WTC11 (cell line): ENCODE measurements around the gene KRTAP10-6. TPM values are rescaled to one million over a fixed set of nuclear protein-coding genes. Genes with fewer than 3 reads are reported as not detected.

Experiments
- ATAC-seq: fragments of 200-7000 bp; cut with Tn5 transposase; 2 replicates; pipeline ENCODE4 v1.10.0; 2021; ENCODE audit warnings: mild to moderate bottlenecking, moderate library complexity
- CTCF ChIA-PET: fragments of 300-600 bp; sonication (Branson Sonifier 250); formaldehyde crosslinking; loops from one replicate; lab custom pipeline; 2021; ENCODE audit warnings: antibody characterized with exemption; lab: Charles Lee
- POLR2A ChIA-PET: fragments of 350-600 bp; sonication (Branson Sonifier 250); formaldehyde crosslinking; loops from one replicate; lab custom pipeline; 2021; ENCODE audit warnings: antibody characterized with exemption; lab: Charles Lee
- DNase-seq: peaks from one replicate; pipeline ENCODE4 v3.0.0; 2021; ENCODE audit warnings: low spot score
- H3K27ac Mint-ChIP-seq: 2 replicates; pipeline ENCODE4 v1.8.0; 2021; ENCODE audit warnings: mixed read lengths
- H3K27me3 Mint-ChIP-seq: 2 replicates; pipeline ENCODE4 v1.8.0; 2021; ENCODE audit warnings: low read depth, mild to moderate bottlenecking, moderate library complexity, mixed read lengths
- H3K36me3 Mint-ChIP-seq: 2 replicates; pipeline ENCODE4 v1.8.0; 2021; ENCODE audit warnings: mixed read lengths
- H3K4me1 Mint-ChIP-seq: 2 replicates; pipeline ENCODE4 v1.8.0; 2022; ENCODE audit warnings: mixed read lengths
- H3K4me3 Mint-ChIP-seq: 2 replicates; pipeline ENCODE4 v1.8.0; 2021; ENCODE audit warnings: mild to moderate bottlenecking, moderate library complexity, mixed read lengths
- H3K9me3 Mint-ChIP-seq: 2 replicates; pipeline ENCODE4 v1.8.0; 2021; ENCODE audit warnings: mixed read lengths
- CREM ChIP-seq: sonication (generic); formaldehyde crosslinking; IDR thresholded peaks from 2 replicates; pipeline ENCODE4 v1.8.1; 2022; ENCODE audit warnings: mild to moderate bottlenecking, missing genetic modification reagents, moderate library complexity
- FOXK1 ChIP-seq: sonication (generic); formaldehyde crosslinking; IDR thresholded peaks from 2 replicates; pipeline ENCODE4 v1.8.0; 2022; ENCODE audit warnings: mild to moderate bottlenecking, moderate library complexity, missing genetic modification reagents
- FOXP1 ChIP-seq: sonication (generic); formaldehyde crosslinking; IDR thresholded peaks from 2 replicates; pipeline ENCODE4 v1.8.0; 2022; ENCODE audit warnings: missing genetic modification reagents, mild to moderate bottlenecking, moderate library complexity, borderline replicate concordance
- IRF2 ChIP-seq: sonication (generic); formaldehyde crosslinking; IDR thresholded peaks from 2 replicates; pipeline ENCODE4 v1.8.0; 2022; ENCODE audit warnings: low read depth, missing genetic modification reagents, borderline replicate concordance
- JAZF1 ChIP-seq: fragments of 250-450 bp; sonication (Bioruptor Pico); IDR thresholded peaks from 2 replicates; pipeline ENCODE4 v1.9.0; 2021; ENCODE audit warnings: moderate library complexity, mild to moderate bottlenecking, inconsistent platforms
- JUN ChIP-seq: sonication (generic); formaldehyde crosslinking; IDR thresholded peaks from 2 replicates; pipeline ENCODE4 v1.8.0; 2023; ENCODE audit warnings: mild to moderate bottlenecking, missing genetic modification reagents
- NR1H2 ChIP-seq: sonication (generic); formaldehyde crosslinking; IDR thresholded peaks from 2 replicates; pipeline ENCODE4 v1.9.0; 2021; ENCODE audit warnings: mild to moderate bottlenecking, moderate library complexity, missing genetic modification reagents
- NR3C1 ChIP-seq: sonication (generic); formaldehyde crosslinking; conservative IDR thresholded peaks from 2 replicates; pipeline ENCODE4 v1.8.1; 2023; ENCODE audit warnings: low read depth, mild to moderate bottlenecking, missing genetic modification reagents
- PRRX2 ChIP-seq: fragments of 250-450 bp; sonication (Bioruptor Pico); IDR thresholded peaks from 2 replicates; pipeline ENCODE4 v1.8.0; 2021; ENCODE audit warnings: mild to moderate bottlenecking
- RORB ChIP-seq: fragments of 250-450 bp; sonication (Bioruptor Pico); IDR thresholded peaks from 2 replicates; pipeline ENCODE4 v1.9.0; 2021; ENCODE audit warnings: mild to moderate bottlenecking
- SOX15 ChIP-seq: fragments of 250-450 bp; sonication (Bioruptor Pico); IDR thresholded peaks from 2 replicates; pipeline ENCODE4 v1.9.0; 2021; ENCODE audit warnings: mild to moderate bottlenecking
- TEAD4 ChIP-seq: sonication (generic); formaldehyde crosslinking; IDR thresholded peaks from 2 replicates; pipeline ENCODE4 v1.8.0; 2022; ENCODE audit warnings: mild to moderate bottlenecking, missing genetic modification reagents
- ZNF138 ChIP-seq: sonication (generic); formaldehyde crosslinking; conservative IDR thresholded peaks from 2 replicates; pipeline ENCODE4 v1.8.1; 2022; ENCODE audit warnings: mild to moderate bottlenecking, moderate library complexity, missing genetic modification reagents
- ZNF219 ChIP-seq: sonication (generic); formaldehyde crosslinking; IDR thresholded peaks from 2 replicates; pipeline ENCODE4 v1.8.0; 2023; ENCODE audit warnings: missing genetic modification reagents, mild to moderate bottlenecking, borderline replicate concordance
- total RNA-seq: library from RNA; stranded (reverse); gene quantifications from 3 replicates; pipeline ENCODE4 v1.2.3, GENCODE V29; 2021
- TF ChIP-seq, protein P1 (sequence below): fragments of 250-450 bp; sonication (Bioruptor Pico); IDR thresholded peaks from 2 replicates; pipeline ENCODE4 v1.9.0; 2021; ENCODE audit warnings: mild to moderate bottlenecking
- TF ChIP-seq, protein P2 (sequence below): sonication (generic); formaldehyde crosslinking; IDR thresholded peaks from 2 replicates; pipeline ENCODE4 v1.8.0; 2023; ENCODE audit warnings: missing genetic modification reagents, mild to moderate bottlenecking, borderline replicate concordance
- TF ChIP-seq, protein P3 (sequence below): sonication (generic); formaldehyde crosslinking; IDR thresholded peaks from 2 replicates; pipeline ENCODE4 v1.8.0; 2023; ENCODE audit warnings: mild to moderate bottlenecking, missing genetic modification reagents
- TF ChIP-seq, protein P4 (sequence below): sonication (generic); formaldehyde crosslinking; IDR thresholded peaks from 2 replicates; pipeline ENCODE4 v1.8.1; 2022; ENCODE audit warnings: missing genetic modification reagents, borderline replicate concordance

Gene KRTAP10-6
- total RNA-seq, 1 experiment from 2014 or later = 0.17 TPM

DNA sequence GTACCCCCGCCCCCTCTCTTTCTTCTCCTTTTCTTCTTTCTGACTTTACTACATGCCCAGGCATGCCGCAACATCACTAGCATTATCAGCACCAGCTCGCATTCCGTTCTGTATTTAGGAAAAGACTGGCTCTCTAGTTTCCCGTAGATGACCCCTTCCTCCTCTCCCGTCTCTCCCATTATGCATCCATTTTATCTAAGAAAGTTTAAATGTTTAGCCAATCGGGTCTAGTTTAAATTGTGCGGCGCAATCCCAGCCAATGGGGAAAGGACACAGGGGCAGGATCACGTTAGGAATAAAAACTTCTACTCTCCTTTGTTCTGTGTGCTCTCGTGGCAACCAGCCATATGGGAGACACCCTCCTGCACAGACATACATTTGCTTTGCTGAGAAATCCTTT lies 5.8 kb upstream of the KRTAP10-6 start (continued):
- TF ChIP-seq, protein P1, sequence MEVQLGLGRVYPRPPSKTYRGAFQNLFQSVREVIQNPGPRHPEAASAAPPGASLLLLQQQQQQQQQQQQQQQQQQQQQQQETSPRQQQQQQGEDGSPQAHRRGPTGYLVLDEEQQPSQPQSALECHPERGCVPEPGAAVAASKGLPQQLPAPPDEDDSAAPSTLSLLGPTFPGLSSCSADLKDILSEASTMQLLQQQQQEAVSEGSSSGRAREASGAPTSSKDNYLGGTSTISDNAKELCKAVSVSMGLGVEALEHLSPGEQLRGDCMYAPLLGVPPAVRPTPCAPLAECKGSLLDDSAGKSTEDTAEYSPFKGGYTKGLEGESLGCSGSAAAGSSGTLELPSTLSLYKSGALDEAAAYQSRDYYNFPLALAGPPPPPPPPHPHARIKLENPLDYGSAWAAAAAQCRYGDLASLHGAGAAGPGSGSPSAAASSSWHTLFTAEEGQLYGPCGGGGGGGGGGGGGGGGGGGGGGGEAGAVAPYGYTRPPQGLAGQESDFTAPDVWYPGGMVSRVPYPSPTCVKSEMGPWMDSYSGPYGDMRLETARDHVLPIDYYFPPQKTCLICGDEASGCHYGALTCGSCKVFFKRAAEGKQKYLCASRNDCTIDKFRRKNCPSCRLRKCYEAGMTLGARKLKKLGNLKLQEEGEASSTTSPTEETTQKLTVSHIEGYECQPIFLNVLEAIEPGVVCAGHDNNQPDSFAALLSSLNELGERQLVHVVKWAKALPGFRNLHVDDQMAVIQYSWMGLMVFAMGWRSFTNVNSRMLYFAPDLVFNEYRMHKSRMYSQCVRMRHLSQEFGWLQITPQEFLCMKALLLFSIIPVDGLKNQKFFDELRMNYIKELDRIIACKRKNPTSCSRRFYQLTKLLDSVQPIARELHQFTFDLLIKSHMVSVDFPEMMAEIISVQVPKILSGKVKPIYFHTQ (CRISPR knock-in tag) = no peak

DNA sequence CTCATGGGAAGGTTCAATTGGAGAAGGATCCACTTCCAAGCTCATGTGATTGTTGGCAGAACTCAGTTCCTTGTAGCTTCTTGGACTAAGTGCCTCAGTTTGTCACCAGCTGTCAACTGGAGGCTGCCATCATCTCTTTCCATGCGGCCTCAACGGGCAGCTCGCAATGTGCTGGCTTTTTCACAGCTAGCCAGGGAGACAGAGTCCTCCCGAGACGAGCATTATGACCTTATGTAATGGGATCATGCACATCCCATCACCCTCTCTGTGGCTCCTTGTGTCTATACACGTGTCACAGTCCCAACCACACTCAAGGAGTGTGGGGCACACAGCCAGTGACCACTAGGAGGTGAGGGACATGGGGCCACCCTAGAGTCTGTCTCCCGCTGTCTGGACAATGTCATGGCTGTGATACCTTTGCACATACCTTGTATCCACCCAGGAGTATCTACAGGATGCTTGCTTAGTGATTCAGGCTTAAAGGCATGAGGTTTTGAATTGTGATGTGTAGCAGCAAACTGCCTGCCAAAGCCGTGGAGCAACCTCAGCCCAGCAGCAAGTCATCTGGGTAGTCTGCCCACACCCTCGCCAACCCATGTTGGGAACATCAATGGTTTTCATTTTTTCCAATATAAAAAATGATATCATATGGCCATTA lies 3.9 kb upstream of the KRTAP10-6 start:
- no peak overlapping the region for H3K4me3 Mint-ChIP-seq
- no peak for TF ChIP-seq FOXK1 (CRISPR knock-in tag)
- TF ChIP-seq, protein P2, sequence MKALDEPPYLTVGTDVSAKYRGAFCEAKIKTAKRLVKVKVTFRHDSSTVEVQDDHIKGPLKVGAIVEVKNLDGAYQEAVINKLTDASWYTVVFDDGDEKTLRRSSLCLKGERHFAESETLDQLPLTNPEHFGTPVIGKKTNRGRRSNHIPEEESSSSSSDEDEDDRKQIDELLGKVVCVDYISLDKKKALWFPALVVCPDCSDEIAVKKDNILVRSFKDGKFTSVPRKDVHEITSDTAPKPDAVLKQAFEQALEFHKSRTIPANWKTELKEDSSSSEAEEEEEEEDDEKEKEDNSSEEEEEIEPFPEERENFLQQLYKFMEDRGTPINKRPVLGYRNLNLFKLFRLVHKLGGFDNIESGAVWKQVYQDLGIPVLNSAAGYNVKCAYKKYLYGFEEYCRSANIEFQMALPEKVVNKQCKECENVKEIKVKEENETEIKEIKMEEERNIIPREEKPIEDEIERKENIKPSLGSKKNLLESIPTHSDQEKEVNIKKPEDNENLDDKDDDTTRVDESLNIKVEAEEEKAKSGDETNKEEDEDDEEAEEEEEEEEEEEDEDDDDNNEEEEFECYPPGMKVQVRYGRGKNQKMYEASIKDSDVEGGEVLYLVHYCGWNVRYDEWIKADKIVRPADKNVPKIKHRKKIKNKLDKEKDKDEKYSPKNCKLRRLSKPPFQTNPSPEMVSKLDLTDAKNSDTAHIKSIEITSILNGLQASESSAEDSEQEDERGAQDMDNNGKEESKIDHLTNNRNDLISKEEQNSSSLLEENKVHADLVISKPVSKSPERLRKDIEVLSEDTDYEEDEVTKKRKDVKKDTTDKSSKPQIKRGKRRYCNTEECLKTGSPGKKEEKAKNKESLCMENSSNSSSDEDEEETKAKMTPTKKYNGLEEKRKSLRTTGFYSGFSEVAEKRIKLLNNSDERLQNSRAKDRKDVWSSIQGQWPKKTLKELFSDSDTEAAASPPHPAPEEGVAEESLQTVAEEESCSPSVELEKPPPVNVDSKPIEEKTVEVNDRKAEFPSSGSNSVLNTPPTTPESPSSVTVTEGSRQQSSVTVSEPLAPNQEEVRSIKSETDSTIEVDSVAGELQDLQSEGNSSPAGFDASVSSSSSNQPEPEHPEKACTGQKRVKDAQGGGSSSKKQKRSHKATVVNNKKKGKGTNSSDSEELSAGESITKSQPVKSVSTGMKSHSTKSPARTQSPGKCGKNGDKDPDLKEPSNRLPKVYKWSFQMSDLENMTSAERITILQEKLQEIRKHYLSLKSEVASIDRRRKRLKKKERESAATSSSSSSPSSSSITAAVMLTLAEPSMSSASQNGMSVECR (CRISPR knock-in tag) = no peak
- no peak for TF ChIP-seq RORB
- POLR2A ChIA-PET = no interaction called here
- no peaks in the 10 kb centered on the region for H3K36me3 Mint-ChIP-seq
- CTCF ChIA-PET = interaction anchor here (1.4 kb wide), 1 partner anchor 108 kb away, joined by 3 read pairs; no protein-coding TSS in a partner anchor
- peaks cover 52% of the 10 kb centered on the region for H3K4me1 Mint-ChIP-seq
- H3K27me3 Mint-ChIP-seq = no peaks in the 10 kb centered on the region; the same call in 1 of the 2 replicates
- no peak for ATAC-seq
- H3K9me3 Mint-ChIP-seq = no peaks in the 10 kb centered on the region
- DNase-seq = no peak
- H3K27ac Mint-ChIP-seq = no peak overlapping the region

DNA sequence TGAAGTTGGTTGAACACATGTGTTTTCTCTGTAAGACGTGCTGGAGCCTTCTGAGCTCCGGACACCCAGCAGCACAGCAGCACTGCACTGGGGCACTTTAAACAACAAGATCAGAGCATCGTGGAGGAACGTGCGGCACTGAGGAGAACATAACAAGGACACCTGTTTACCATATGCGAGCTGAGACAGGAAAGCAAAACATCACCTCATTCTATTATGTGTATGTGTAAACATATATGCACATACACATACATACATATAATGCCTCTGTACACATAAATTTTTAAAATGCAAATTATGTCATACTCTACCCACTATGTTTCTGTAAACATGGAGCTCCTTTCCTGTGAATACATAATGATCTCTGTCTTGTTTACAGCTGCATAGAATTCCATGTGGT lies 3.2 kb upstream of the KRTAP10-6 start:
- no peaks in the 10 kb centered on the region; the same call in 1 of the 2 replicates for H3K27me3 Mint-ChIP-seq
- TF ChIP-seq ZNF219 (CRISPR knock-in tag) (no peak), TEAD4 (CRISPR knock-in tag) (no peak), IRF2 (CRISPR knock-in tag) (no peak)
- TF ChIP-seq, all 79 proteins: peak for 0
- Mint-ChIP-seq H3K4me3 (no peak overlapping the region), H3K36me3 (no peaks in the 10 kb centered on the region), H3K9me3 (no peaks in the 10 kb centered on the region), H3K4me1 (peaks cover 51% of the 10 kb centered on the region), H3K27ac (no peak overlapping the region; the same call in 1 of the 2 replicates)
- DNase-seq (no peak), ATAC-seq (no peak)
- ChIA-PET POLR2A (no interaction called here), CTCF (interaction anchor here (1.4 kb wide), 1 partner anchor 108 kb away, joined by 3 read pairs; no protein-coding TSS in a partner anchor)

DNA sequence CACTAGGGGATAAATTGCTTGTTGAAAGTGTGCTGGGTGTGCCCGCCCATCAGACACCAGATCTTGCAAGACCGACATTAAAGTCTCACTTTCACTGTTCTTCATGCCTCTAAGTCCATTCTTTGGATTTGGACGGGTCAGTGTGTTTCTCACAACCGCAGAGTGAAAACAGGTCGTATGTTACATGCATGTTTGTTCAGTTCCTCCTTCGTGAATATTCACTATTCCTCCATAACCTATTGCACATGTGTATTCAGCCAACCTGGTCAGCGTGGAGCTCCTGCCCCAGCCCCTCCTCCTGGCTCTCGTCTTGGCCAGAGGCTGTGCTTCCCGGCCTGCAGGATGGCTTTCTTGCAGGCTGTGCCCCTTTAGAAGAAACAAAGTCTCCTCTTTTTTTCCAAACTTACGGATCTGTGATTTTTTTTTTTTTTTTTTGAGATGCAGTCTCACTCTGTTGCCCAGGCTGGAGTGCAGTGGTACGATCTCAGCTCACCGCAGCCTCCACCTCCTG lies 2.2 kb upstream of the KRTAP10-6 start:
- Mint-ChIP-seq H3K36me3 (no peaks in the 10 kb centered on the region), H3K4me1 (peaks cover 44% of the 10 kb centered on the region), H3K27me3 (no peaks in the 10 kb centered on the region; the same call in 1 of the 2 replicates), H3K27ac (no peak overlapping the region), H3K9me3 (no peaks in the 10 kb centered on the region), H3K4me3 (no peak overlapping the region)
- ChIA-PET CTCF (interaction anchor here (1.4 kb wide), 1 partner anchor 107 kb away, joined by 3 read pairs; no protein-coding TSS in a partner anchor), POLR2A (interaction anchor here (0.7 to 0.8 kb wide), 2 partner anchors 41 to 199 kb away, joined by 3 to 4 read pairs; no protein-coding TSS in a partner anchor)
- DNase-seq = no peak
- ATAC-seq = no peak
- TF ChIP-seq PRRX2 (CRISPR knock-in tag) (no peak), JUN (CRISPR knock-in tag) (no peak), NR3C1 (CRISPR knock-in tag) (no peak), JAZF1 (CRISPR knock-in tag) (no peak), FOXP1 (no peak), ZNF219 (CRISPR knock-in tag) (no peak), CREM (no peak), SOX15 (no peak), ZNF138 (CRISPR knock-in tag) (no peak), NR1H2 (CRISPR knock-in tag) (no peak)
- TF ChIP-seq, protein P3, sequence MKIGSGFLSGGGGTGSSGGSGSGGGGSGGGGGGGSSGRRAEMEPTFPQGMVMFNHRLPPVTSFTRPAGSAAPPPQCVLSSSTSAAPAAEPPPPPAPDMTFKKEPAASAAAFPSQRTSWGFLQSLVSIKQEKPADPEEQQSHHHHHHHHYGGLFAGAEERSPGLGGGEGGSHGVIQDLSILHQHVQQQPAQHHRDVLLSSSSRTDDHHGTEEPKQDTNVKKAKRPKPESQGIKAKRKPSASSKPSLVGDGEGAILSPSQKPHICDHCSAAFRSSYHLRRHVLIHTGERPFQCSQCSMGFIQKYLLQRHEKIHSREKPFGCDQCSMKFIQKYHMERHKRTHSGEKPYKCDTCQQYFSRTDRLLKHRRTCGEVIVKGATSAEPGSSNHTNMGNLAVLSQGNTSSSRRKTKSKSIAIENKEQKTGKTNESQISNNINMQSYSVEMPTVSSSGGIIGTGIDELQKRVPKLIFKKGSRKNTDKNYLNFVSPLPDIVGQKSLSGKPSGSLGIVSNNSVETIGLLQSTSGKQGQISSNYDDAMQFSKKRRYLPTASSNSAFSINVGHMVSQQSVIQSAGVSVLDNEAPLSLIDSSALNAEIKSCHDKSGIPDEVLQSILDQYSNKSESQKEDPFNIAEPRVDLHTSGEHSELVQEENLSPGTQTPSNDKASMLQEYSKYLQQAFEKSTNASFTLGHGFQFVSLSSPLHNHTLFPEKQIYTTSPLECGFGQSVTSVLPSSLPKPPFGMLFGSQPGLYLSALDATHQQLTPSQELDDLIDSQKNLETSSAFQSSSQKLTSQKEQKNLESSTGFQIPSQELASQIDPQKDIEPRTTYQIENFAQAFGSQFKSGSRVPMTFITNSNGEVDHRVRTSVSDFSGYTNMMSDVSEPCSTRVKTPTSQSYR (CRISPR knock-in tag) = no peak
- TF ChIP-seq, protein P4, sequence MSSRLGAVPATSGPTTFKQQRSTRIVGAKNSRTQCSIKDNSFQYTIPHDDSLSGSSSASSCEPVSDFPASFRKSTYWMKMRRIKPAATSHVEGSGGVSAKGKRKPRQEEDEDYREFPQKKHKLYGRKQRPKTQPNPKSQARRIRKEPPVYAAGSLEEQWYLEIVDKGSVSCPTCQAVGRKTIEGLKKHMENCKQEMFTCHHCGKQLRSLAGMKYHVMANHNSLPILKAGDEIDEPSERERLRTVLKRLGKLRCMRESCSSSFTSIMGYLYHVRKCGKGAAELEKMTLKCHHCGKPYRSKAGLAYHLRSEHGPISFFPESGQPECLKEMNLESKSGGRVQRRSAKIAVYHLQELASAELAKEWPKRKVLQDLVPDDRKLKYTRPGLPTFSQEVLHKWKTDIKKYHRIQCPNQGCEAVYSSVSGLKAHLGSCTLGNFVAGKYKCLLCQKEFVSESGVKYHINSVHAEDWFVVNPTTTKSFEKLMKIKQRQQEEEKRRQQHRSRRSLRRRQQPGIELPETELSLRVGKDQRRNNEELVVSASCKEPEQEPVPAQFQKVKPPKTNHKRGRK (CRISPR knock-in tag) = no peak
